GM18951 (cell line): ENCODE results near the gene ALDOC.

Source experiments
- POLR2A ChIP-seq: IDR thresholded peaks from 4 replicates; pipeline ENCODE4 v1.6.1; 2011; ENCODE audit warnings: mild to moderate bottlenecking; ENCODE audit not compliant: insufficient read length, insufficient read depth; ENCODE audit errors: extremely low read depth
- in situ Hi-C: fragments of 300-500 bp; cut with MboI; formaldehyde crosslinking; loops from one replicate; pipeline ENCODE4 v1.12.0; 2022; ENCODE audit warnings: low sequenced_read_pairs, mixed read lengths, inconsistent platforms; ENCODE audit not compliant: unreplicated experiment

The ALDOC gene

GRCh38 chr17:28538296-28538895 is 38.3 kb downstream of the ALDOC start:
- in situ Hi-C loops, result loop anchor here (5.0 kb wide), 1 partner anchor 36 kb away; no protein-coding TSS in a partner anchor
- TF ChIP-seq POLR2A, result no peak

- in situ Hi-C loops, result loop anchor here (5.0 kb wide), 1 partner anchor 35 kb away; no protein-coding TSS in a partner anchor
- TF ChIP-seq POLR2A, result no peak
Observed at GRCh38 chr17:28537219-28537610, 39.5 kb downstream of the ALDOC start.

GRCh38 chr17:28536532-28537218 is 40.0 kb downstream of the ALDOC start:
- in situ Hi-C loops, result loop anchor here (5.0 kb wide), 1 partner anchor 34 kb away; no protein-coding TSS in a partner anchor

DNA sequence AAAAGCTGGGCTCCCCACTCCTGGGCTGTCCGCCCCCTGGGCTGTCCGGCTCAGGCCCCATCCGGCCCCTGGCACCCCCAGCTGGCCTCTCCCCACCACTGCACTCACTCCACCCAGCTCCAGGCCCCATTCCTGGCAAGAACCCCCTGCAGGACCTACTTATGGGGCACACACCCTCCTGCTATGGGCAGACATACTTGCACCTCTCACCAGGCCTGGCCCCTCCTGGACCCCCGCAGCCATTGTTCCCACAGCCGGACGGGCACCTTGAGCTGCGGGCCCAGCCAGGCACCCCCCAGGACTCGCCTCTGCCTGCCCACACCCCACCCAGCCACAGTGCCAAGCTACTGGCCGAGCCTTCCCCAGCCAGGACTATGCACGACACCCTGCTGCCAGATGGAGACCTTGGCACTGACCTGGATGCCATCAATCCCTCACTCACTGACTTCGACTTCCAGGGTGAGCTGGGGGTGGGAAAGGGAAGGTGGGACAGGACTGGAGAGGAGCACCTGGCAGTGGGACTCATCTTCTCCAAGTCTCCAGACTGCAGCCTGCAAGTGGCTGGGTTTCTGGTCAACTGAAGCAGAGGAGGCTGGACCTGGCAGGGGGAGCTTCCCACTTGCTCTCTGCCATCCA is 41.8 kb downstream of the ALDOC start:
- in situ Hi-C loops, result loop anchor here (5.0 kb wide), 1 partner anchor 33 kb away; no protein-coding TSS in a partner anchor
- no peak for TF ChIP-seq POLR2A

More at GRCh38 chr17:28536532-28537218, 40.0 kb downstream of the ALDOC start:
- no peak for TF ChIP-seq POLR2A

GRCh38 chr17:28533091-28533807 is 43.4 kb downstream of the ALDOC start:
- TF ChIP-seq POLR2A, result no peak
- in situ Hi-C loops, result no loop called here

GRCh38 chr17:28532050-28532960 is 44.4 kb downstream of the ALDOC start:
- in situ Hi-C loops, result no loop called here
- no peak for TF ChIP-seq POLR2A

DNA sequence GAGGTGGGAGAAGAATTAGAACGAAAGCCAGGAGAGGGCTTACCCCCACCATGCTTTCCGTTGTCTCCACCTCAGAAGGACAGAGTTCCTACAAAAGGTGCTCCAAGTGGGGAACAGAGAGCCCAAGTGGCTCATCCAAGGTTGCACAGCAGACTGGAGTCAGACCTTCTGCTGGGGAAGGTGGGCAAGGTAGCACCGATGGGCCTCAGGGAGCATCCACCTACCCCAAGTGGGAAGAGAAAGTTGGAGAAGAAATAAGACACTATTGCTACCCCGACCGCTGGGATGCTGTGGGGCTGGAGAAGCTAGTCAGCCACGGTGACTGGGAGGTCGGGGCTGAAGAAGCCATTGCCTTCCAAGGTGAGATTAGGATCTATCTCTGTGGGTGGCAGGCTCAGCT is 45.8 kb downstream of the ALDOC start:
- TF ChIP-seq POLR2A, result no peak
- in situ Hi-C loops, result no loop called here

DNA sequence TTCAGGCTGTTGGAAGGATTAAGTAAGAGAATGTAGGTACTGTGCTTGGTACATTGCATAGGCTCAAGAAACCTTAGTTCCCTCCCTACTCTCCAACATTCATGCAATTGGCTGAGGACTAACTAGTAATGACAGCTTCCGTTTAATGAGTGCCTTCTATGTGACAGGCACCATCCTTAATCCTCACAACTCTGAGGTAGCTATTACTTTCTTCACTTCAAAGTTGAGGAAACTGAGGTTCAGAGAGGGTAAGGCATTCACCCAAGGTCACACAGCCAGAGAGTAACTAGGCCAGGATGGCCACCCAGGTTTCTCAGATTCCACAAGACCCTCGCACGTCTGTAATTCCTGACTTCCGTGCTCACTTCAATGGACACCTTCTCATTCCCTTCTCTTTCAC is 46.4 kb downstream of the ALDOC start:
- in situ Hi-C loops, result no loop called here
- TF ChIP-seq POLR2A, result no peak

GRCh38 chr17:28529013-28529400 is 47.7 kb downstream of the ALDOC start:
- no peak for TF ChIP-seq POLR2A
- in situ Hi-C loops, result no loop called here

DNA sequence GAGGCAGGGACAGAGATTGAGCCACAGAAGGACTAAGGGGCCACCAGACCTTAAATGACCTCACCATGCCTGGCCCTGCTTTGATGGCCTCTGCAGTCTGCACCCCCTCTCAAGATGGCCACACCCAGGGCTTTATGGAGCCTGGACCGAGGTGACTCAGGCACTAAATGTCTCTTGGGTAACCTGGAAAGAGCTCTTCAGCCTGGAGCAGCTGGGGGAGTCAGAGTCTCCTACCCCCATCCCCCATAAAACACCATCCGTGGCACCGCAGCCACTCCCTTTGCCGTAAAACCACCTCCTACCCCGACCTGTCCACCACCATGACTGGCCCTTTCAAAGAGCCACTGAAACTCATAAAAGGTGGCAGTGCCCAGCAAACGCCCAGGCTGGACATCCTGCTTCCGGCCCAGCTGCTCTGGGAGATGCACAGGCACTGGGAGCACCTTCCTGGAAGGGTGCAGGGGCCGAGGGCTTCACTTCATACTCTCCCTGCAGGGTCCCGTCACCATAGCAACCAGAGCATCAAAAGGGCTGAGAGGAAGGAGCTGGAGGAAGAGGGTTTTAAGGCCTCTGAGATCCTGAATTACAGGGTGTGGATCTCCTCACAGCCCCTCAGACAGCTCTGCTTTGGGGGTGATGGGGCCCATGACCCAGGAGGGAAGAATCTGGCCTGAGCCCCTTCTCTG is 48.2 kb downstream of the ALDOC start:
- in situ Hi-C loops, result no loop called here

GRCh38 chr17:28527859-28528258 is 48.8 kb downstream of the ALDOC start:
- no peak for TF ChIP-seq POLR2A
- in situ Hi-C loops, result no loop called here

More for the DNA sequence above, 48.2 kb downstream of the ALDOC start:
- no peak for TF ChIP-seq POLR2A
